Measurements from ENCODE around the gene MTPN.

The MTPN gene

GRCh38 chr7:135957627-135958026 lies 19.5 kb downstream of the MTPN start:
- DNase-seq: no peak

DNA sequence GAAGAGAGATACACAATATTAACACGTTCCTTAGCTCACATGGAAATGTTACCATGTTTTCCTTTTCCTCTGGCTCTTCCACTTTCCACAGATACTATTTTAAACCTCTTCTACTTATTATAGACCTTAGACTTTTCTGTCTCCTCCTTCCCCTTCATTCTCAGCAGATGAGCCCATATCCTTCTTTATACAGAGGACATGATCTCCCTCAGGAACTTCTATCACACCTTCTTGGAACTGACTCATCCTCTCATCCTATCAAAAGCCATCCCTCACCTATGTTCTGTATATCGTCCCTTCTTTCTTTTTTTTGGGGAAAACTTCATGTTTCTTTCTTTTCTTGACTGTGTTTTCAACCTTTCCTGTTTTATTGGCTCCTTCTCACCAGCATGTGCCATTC lies 20.8 kb downstream of the MTPN start:
- DNase-seq: no peak

DNA sequence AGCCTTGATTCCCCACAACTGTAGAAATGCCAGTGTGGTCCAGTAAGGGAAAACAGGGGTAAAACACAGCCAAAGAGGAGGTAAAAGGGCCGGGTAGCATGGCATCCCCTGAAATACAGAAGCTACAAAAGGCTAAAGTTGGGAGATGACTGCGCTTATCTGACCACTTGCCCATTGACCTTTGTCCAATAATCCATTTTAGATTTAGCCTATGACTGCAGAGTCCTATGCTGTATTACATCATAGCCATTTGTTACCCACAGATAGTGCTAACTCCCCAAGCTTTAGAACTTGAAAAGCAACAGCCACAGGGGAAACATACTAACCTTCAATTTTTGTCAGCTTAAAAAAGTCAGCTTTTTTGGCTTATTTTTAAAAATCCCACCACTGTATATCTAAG lies 26.2 kb downstream of the MTPN start:
- no peak for DNase-seq

DNA sequence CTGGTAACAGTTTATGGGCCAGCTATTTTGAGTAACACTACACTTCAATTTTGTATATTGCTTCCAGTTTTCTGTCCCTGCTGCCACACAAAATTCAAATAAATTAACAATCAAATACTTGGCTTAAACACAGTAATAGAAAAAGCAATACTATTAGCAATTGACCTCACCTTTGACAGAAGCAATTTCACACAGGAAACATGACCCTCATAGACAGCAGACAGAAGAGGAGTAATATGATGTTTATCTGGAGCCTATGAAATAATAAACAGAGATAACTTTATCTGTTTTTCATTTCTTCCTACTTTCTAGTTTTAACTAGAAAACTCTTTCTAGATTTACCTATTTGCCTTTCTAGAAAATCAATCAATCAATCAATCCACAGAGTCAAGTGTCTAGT lies 26.7 kb downstream of the MTPN start:
- DNase-seq: no peak

GRCh38 chr7:135946289-135947055 lies 30.7 kb downstream of the MTPN start:
- DNase-seq: no peak

DNA sequence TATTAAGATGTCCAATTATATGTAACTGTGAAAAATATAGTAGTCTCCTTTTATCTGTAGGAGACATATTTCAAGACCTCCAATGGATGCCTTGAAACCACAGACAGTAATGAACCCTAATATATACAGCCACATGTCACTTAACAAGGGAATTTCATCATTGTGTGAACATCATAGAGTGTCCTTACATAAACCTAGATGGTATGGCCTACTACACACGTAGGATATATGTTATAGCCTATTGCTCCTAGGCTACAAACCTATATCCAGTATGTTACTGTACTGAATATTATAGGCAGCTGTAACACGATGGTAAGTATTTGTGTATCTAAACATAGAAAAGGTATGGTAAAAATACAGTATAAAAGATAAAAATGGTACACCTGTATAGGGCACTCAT lies 32.4 kb downstream of the MTPN start:
- DNase-seq: no peak

DNA sequence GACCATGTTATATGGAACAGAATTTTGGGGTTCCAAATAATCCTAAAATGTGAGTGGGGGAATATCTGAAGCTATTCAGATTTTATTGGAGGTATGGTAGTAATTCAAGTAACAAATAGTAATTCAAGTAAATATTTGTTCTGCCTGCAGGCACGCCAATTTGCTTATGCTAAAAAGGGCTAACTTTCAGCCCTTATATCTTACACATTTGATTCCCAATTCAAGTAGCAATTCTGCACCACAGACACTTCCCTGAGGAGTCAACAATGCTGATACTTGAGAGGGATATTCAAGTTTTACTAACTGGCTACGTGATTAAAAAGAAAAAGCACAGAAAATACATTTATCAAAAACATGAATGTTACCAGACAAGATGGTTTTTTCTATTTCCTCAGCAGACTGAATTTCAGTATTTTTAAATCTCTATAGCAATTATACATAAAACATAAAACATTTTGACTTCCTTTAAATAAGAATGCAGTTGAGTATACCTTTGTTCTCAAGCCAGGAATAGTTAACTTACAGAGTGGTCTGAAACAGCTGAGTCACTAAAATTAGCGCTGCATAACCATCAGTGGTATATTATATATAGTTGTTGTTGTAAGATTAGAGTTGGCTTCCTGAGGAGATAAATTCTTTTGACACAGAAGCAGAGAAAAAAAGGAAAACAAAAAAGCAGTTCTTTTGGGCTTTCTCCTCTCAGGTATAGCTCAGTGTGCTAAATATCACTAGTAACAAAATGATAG lies 33.9 kb downstream of the MTPN start:
- no peak for DNase-seq

DNA sequence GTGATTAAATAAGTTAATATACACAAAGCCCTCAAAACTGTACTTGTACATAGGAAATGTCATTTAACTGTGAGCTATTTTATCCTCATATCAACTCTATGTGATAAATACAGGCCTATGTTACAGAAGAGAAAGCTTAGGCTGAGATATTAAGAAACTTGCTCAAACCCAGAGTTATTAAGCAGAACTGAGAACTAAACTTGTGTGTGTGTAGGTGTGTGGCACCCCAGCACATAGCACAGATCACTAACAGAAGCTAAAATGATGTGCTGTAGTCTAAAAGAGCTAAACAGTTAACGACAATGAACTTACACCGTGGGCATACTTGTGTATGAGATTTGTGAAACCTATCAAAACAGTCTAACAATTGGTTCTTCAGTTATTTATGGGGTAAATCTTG lies 34.5 kb downstream of the MTPN start:
- no peak for DNase-seq

GRCh38 chr7:135940077-135941075 lies 36.8 kb downstream of the MTPN start:
- no peak for DNase-seq

GRCh38 chr7:135939261-135939812 lies 37.8 kb downstream of the MTPN start:
- DNase-seq: no peak

DNA sequence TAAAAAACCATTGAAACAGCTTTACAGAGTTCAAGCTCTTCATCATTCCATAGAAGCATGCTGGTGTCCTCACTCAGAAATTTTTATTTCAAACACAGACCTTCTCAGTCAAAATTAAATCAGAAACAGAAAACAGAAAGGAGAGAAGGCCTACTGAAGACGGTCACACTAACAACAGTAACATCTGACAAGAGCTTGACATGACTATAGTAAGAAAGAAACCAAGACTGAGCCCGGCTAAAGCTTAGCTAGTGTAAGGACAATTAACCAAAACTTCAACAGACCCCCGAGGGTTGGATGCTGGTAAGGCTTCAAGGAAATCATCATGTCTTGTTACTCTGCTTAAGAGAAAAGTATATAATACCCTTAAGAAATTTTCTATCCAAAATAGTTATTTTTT lies 38.6 kb downstream of the MTPN start:
- no peak for DNase-seq

- DNase-seq: no peak
These were observed 39.1 kb downstream of the MTPN start for GRCh38 chr7:135938086-135938485.

GRCh38 chr7:135936497-135937217 lies 40.5 kb downstream of the MTPN start:
- no peak for DNase-seq

- DNase-seq: no peak
These were observed 42.5 kb downstream of the MTPN start for GRCh38 chr7:135934651-135935050.

- no peak for DNase-seq
These were observed 43.5 kb downstream of the MTPN start for GRCh38 chr7:135933509-135934188.

DNA sequence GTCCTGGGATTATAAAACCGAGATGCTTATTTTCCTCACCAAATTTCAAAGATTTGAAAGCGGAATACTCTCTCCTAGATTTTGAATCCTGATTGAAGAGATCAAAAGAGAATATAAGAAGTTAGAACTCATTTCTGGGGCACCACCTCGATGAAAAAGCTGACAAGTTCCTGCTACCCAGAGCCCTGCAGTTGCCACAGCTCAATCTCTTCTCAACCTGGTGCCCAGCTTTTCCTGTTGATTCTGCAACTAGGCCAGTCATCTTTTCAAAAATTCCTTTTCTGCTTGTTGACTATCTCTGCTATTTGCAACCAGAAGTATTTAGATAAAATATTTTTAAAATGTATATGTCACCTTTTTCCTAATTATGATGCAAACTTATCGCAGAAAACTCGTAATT lies 45.0 kb downstream of the MTPN start:
- DNase-seq: no peak

GRCh38 chr7:135930565-135931461 lies 46.3 kb downstream of the MTPN start:
- DNase-seq: no peak

DNA sequence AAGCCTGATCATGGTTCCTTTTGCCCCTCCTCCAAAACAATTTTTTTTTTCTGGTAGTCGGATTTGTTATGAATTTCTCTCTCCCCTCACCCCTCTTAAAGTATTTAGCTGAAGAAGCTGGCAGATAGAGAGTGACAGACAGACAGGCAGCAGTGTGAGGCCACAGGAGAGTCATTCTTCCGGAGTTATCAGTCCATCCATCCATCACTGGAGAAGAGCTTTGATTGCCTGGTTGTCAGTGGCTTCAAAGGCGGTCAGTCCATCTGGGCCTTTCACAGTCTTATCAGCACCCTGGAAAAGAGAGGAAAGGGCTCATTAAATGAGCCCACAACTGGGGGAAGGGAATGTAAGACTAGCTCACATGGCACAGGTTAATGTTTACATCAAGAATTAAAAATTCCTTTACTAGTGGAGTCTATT lies 47.4 kb downstream of the MTPN start:
- DNase-seq: no peak

- DNase-seq: no peak
These were observed 47.9 kb downstream of the MTPN start for GRCh38 chr7:135929249-135929648.

All from hypothalamus (tissue), 51 donors.